ENCODE results near the gene AKAP13.

DNA sequence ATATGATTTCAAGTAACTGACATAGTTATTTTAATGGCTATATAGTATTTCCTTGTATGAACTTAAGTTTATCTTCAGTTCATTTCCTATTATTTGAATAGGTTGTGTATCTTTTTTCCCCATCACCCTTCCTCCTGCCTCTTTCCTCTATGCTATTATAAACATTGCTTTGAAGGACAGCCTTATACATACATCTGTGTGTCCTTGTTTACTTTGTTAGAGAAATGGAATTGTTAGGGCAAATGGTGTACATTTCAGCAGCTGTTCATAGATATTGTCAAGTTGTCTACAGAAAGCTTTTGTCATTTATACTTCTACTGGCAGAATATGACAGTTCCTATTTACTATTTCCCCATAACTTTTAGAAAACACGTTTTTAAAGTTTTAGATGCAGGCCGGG, 18.4 kb downstream of the AKAP13 start:
- TF ChIP-seq, protein P1, sequence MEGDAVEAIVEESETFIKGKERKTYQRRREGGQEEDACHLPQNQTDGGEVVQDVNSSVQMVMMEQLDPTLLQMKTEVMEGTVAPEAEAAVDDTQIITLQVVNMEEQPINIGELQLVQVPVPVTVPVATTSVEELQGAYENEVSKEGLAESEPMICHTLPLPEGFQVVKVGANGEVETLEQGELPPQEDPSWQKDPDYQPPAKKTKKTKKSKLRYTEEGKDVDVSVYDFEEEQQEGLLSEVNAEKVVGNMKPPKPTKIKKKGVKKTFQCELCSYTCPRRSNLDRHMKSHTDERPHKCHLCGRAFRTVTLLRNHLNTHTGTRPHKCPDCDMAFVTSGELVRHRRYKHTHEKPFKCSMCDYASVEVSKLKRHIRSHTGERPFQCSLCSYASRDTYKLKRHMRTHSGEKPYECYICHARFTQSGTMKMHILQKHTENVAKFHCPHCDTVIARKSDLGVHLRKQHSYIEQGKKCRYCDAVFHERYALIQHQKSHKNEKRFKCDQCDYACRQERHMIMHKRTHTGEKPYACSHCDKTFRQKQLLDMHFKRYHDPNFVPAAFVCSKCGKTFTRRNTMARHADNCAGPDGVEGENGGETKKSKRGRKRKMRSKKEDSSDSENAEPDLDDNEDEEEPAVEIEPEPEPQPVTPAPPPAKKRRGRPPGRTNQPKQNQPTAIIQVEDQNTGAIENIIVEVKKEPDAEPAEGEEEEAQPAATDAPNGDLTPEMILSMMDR (IDR thresholded peaks at IDR 0.05): no peak
- TF ChIP-seq POLR2A (IDR thresholded peaks at IDR 0.05): no peak

Measured in esophagus squamous epithelium (tissue), 4 donors.